Forelimb muscle (tissue), 1 donor: ENCODE measurements around the gene MCM3AP. TPM values are rescaled to one million over a fixed set of nuclear protein-coding genes. Genes with fewer than 3 reads are reported as not detected.
"Not testable (repeated sequence)": the region's sequence is repeated elsewhere in the genome, so short reads cannot be mapped to it uniquely, and the experiment has no call there.

Source experiments
- DNase-seq: peaks from one replicate; pipeline ENCODE4 v3.0.0-alpha.2; 2013; ENCODE audit warnings: low read depth
- polyA plus RNA-seq: library from polyadenylated mRNA; unstranded; fragments of 120-200 nt; gene quantifications from one replicate; pipeline ENCODE4 v1.2.1, GENCODE V29; 2013; ENCODE audit not compliant: insufficient read length

The MCM3AP gene
- polyA plus RNA-seq, 1 donor, result 58.9 TPM

GRCh38 chr21:46243960-46244361 is 41.5 kb downstream of the MCM3AP start:
- DNase-seq, result no peak

- no peak for DNase-seq
Measured at GRCh38 chr21:46243325-46243724, 42.1 kb downstream of the MCM3AP start.

DNA sequence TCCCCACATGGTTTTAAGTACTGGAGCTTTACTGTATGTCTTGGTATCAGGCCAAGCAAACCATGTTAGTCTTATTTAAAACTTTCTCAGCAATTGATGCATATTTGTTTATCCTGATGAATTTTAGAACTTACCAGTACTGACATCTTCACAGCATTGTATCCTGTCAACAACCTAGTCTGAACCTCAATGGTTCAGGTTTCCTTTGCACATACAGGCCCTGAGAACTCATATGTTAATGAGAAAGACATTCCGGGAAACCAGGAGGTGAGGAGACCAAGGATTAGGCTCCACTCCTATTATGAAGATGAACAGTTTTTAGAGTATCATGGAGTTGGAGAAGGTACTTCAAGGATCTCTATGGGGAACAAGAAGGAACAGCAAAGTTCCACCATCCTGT is 43.8 kb downstream of the MCM3AP start:
- DNase-seq, result not testable (repeated sequence)

- no peak for DNase-seq
Measured at GRCh38 chr21:46239817-46240325, 45.5 kb downstream of the MCM3AP start.

DNA sequence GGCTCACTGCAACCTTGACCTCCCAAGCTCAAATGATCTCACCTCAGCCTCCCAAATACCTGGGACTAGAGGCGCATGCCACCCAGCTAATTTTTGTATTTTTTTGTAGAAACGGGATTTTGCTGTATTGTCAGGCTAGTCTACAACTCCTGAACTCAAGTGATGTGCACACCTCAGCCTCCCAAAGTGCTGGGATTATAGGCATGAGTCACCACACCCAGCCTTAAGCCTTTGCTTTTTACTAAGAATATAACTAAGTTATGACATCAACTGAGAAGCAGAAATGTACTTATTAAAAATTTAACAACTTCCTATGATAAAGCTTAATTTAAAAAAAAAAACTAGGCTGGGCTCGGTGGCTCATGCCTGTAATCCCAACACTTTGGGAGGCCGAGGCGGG is 47.9 kb downstream of the MCM3AP start:
- no peak for DNase-seq

DNA sequence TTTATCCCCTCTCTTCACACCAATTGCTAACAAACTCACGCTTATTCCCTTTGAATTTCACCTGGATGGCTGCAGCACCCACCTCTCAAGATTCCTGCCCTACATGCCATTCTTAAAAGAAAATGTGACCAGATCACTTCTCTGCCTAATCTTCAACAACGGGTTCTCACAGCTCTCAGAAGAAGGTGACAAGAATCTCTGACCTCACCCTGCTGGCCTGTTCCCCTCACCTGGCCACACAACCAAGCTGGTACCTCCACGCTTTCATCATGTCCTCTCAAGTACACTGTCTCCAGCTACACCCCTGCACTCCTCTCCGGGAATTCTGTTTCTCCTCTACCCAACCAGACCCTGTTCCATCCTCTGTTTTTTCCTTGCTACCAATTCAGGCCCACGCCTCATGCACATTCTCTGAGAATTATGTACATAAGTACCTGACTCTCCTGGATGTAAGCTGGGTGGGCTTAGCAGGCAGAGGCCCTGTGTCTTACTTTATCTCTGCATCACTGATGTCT is 50.9 kb downstream of the MCM3AP start:
- no peak for DNase-seq

DNA sequence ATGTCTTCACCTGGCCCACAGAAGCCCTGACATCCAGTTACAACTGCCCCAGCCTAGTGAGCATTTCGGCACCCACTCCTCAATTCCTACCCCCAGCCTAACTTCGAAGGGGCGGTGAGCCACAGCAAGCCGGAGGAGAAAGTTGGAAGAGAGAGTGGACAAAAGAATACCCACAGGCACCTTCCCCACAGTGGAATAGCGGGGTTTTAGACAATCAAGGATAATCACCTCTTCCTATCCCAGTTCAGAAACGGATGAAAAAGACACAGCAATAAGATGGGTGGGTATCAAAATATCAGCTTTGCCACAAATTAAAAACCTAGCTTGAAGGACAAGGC is 55.5 kb downstream of the MCM3AP start:
- DNase-seq, result no peak

DNA sequence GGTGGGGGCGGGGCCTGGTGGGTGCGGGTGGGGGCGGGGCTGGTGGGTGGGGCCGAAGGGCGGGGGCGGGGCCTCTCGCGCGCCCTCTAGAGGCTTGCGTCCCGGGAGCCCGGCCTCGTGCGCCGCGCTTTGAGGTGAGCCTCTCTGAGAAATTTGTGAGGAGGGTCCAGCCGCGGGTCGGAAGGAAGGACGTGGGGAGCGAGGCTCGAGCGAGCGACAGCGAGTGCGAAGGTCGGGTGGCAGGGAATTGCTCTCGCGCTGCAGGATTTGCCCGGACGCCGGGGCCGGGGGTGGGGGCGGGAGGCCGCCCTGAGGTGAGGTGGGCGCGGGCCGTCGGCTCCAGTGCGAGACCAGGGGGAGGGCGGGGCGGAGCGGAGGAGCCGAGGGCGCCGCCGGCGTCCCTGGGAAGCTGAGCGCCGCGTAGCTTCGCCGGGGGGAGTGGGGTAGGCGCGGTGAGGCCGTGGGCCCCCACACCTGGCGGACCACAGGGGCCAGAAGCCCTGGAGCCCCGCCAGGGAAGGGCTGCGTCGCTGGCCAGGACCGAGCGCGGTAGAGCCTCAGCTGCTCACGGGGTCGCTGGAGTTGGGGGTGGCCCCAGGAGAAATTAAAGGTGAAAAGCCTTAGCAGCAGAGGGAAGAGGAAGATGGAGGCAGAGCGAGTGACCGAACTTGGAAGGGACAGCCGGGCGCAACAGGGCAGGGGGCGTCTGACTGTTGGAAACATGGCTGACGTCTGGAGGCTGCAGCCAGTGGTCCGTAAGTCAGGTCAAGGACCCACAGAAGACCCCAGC is 56.1 kb downstream of the MCM3AP start:
- no peak for DNase-seq

- DNase-seq, result peak; percentile 58
Measured at GRCh38 chr21:46228345-46229051, 56.9 kb downstream of the MCM3AP start, which contains the start of gene LSS. Gene LSS, minus strand, starts transcription at chr21:46228774. Its CDS starts 29 bp downstream, at chr21:46228745.

- DNase-seq, result no peak
Measured at GRCh38 chr21:46227811-46228344, 57.5 kb downstream of the MCM3AP start.

GRCh38 chr21:46226920-46227599 is 58.4 kb downstream of the MCM3AP start:
- DNase-seq, result no peak

GRCh38 chr21:46226146-46226545 is 59.3 kb downstream of the MCM3AP start:
- DNase-seq, result no peak

DNA sequence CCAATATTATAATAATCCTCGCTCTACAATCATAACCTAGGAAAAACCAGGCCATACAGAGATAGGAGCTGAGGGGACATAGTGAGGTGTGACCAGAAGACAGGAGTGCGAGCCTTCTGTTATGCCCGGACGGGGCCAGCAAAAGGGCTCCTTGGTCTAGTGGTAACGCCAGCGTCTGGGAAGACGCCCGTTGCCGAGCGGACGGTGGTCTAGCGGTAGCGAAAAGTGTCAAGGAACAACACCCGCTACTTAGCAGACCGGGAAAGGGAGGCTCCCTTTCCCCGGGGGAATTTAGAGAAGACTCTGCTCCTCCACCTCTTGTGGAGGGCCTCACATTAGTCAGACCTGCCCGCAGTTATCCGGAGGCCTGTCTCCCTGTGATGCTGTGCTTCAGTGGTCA is 61.8 kb downstream of the MCM3AP start:
- DNase-seq, result not testable (repeated sequence)

DNA sequence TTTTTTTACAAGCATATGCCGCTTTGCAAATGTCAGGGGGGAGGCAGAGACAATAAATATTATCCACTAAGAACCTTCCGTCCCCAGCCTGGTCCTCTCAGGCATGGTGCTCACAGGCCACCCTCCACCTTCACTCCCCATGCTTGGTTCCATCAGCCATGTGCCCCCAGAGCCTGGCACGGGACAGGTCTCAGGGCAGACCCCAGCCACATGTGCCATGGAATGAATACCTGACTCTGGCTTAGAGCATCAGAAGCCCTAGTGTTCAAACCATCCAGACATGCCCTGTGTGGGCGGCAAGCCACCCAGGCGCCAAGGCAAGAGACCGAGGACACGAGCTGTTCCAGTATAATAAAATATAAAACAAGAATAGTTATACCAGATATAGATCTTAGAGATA is 62.2 kb downstream of the MCM3AP start:
- no peak for DNase-seq

DNA sequence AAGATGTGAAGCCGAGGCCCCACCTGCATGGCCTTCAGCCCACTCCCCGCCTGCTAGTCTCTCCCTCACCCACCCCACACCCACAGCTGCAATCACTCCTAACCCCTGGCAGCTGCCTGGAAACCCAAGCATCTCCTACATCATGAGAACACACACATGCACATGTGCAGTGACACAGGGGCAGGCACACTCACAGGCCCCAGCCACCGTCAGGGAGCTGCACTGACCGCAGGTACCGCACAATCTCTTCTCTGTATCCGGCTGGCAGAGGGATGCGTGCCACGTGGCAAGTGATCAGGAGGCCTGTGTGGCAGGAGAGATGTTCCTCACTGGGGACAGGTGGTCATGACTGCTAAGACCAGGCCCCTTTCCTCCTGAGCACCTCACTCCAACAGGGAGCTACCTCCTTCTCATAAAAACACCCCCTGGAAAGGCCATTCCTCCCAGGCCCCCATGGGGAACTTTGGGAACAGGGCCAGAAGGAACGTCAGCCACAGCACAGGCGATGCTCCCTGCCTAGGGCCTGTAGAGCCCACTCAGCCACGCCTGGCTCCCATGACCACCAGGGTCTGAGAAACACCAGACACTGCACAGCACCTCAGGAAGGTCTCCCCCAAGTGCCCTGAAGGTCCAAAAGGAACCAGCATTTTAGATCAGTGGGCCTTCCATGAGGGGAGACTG is 62.8 kb downstream of the MCM3AP start:
- DNase-seq, result no peak

GRCh38 chr21:46221664-46222435 is 63.6 kb downstream of the MCM3AP start:
- DNase-seq, result no peak

DNA sequence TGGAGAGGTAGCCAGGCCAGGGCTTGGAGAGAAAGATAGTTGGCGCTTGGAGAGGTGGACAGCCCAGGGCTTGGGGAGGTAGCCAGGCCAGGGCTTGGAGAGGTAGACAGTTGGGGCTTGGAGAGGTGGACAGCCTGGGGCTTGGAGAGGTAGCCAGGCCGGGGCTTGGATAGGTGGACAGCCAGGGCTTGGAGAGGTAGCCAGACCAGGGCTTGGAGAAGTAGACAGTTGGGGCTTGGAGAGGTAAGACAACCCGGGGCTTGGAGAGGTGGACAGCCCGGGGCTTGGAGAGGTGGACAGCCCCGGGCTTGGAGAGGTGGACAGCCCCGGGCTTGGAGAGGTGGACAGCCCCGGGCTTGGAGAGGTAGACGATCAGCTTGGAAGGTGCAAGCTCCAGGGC is 64.6 kb downstream of the MCM3AP start:
- DNase-seq, result no peak

- no peak for DNase-seq
Measured at GRCh38 chr21:46220275-46220810, 65.1 kb downstream of the MCM3AP start.

DNA sequence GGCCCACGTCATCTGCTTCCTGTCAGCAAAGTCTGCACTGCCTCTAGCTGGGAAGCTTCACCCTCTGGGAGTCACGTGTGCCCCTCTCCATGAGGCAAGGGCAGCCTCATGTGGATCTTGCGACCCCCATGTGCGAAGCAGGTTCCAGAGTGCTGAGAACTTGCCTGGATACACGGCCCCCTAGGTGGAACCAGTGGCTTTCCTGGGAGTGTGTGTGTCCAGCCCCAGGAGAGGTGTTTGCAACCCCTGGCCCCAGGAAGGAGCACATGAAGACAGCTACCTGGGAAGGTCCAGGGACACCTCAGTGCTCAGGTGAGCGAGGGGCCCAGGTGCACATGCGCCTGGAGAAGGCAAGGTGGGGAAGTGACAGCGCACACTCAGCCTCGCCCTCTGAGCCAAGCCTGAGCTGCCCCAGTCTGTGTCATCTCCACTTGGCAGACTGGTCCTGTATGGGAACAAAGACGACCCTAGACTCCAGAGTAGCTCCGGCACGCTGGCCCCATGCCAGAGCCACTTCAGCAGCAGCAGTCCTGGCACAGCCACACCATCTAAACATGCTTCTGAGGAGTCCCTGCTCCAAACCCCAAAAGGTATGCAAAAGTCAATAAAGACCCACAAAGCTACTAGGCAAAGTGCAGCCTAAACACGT is 65.7 kb downstream of the MCM3AP start:
- DNase-seq, result no peak
